Stimulated activated CD4-positive, alpha-beta T cell treated with anti-CD3 and anti-CD28 coated beads, Interleukin-1b, Interleukin-23, amount 100 ng/mL, for 1 hour (primary cell): ENCODE data around the gene ABHD15.

ENCODE experiments used
- DNase-seq, 2 donors: peaks; one replicate each; pipeline ENCODE4 v3.0.0-alpha.2; 2020; ENCODE audit warnings: low read depth in 2 of 2

Gene ABHD15

GRCh38 chr17:29544066-29544465, 22.8 kb downstream of the ABHD15 start:
- no peak for DNase-seq

- no peak for DNase-seq
These were observed 32.9 kb downstream of the ABHD15 start for GRCh38 chr17:29533976-29534375.

GRCh38 chr17:29526322-29526721, 40.5 kb downstream of the ABHD15 start:
- DNase-seq, result no peak

GRCh38 chr17:29524692-29525091, 42.1 kb downstream of the ABHD15 start:
- DNase-seq, result no peak

- no peak for DNase-seq
These were observed 48.5 kb downstream of the ABHD15 start for GRCh38 chr17:29518359-29518758.

GRCh38 chr17:29514792-29515191, 52.0 kb downstream of the ABHD15 start:
- no peak for DNase-seq

- no peak for DNase-seq
These were observed 55.9 kb downstream of the ABHD15 start for GRCh38 chr17:29510953-29511352.
